ENCODE measurements around the gene SLC44A4.
"Not testable (repeated sequence)": the region's sequence is repeated elsewhere in the genome, so short reads cannot be mapped to it uniquely, and the experiment has no call there.

SLC44A4 gene

DNA sequence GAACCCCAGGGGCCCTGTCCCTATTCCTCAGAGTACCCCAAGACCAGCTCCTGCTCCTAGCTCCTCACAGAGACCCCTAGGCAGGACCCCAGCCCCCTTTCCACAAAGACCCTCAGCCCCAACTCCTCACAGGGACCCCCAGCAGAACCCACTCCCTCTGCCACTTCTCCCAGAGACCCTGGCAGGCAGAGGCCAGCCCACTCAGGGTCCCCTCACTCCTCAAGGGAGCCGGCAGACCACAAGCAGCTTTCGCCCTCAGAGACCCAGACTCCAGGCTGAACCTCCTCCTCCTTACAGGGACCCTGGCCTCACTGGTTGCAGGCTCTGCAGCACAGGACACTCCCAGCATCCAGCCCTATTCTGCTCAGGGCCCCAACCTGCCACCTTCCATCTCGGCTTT lies 575 bp downstream of the SLC44A4 start:
- no peak for DNase-seq

DNA sequence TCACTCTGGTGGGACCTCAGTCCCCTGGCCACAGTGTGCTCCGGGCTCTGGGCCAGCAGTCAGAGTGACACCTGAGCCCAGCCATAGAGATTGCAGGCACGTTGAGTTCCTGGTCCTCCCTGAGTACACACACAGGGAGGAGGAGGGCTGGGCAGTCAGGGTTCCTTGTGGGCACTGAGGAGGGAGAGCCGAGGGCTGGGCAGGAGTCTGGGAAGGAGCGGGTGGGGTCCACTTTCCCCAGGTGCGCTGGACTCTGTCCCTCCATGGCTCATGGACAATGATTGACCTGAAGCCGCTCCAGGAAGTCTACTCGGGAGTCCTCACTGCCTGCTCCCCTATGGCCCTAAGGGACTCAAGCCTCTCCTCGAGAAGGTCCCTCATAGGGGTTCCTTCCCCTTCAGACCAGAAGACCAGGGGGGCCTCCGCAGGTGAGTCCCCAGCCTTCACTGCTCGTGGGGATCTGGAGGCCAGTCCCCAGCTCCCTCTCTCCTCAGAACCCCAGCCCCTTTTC lies 1.1 kb downstream of the SLC44A4 start:
- no peak for DNase-seq

DNA sequence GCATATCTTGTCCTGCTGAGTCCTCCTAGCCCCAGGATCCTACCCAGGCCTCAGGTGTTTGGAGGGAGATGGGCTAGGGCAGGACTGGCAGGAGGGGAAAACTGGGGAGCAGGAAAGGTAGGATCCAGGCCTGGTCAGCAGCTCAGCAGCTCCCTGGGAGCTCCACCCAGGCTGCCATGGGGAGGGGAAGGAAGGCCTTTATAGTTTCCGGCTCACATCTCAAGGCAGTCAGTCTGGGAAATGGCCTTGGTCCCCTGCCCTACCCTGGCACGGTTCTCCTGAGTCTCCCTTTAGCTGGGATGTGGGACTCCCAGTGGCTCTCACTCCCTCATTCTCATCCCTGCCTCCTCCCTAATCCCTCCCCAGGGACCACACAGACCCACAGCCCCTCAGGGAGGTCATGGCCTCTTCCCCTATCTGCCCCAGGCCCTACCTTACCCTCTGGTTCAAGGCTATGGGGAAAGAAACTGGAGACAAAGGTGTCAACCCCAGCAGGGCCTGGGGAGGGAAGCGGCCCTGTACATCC lies 1.6 kb downstream of the SLC44A4 start:
- DNase-seq: no peak

DNA sequence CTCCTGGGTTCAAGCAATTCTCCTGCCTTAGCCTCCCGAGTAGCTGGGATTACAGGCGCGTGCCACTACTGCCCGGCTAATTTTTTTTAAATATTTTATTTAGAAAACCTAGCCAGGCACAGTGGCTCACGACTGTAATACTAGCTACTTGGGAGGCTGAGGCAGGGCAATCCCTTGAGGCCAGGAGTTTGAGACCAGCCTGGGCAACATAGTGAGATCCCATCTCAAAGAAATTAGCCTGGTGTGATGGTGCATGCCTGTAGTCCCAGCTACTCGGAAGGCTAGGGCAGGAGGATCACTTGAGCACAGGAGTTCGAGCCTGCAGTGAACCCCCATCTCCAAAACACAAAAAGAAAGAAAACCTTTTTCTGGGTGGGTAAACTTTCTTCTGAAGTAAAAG lies 2.4 kb downstream of the SLC44A4 start:
- no peak for DNase-seq

DNA sequence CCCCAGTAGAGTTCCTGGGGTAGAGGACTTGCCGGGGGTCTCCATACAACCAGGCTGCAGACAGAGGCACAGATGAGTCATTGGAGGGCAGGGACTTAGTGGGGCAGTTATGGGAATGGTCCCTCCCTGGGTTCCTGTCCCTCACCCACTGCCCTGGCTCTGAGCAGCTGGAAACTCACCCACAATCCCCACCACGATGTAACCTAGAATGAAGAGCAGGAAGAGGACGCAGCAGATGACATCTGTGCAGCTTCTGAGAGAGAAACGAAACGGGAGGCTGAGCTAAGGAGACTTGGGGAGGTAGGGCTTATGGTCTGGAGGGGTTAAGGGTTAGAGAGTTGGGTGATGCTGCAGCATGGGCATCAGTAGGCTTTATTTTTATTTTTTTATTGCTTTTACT lies 2.9 kb downstream of the SLC44A4 start:
- no peak for DNase-seq

- DNase-seq: no peak
Observed at GRCh38 chr6:31874836-31875572, 3.8 kb downstream of the SLC44A4 start.

- DNase-seq: no peak
Observed at GRCh38 chr6:31874084-31874670, 4.6 kb downstream of the SLC44A4 start.

DNA sequence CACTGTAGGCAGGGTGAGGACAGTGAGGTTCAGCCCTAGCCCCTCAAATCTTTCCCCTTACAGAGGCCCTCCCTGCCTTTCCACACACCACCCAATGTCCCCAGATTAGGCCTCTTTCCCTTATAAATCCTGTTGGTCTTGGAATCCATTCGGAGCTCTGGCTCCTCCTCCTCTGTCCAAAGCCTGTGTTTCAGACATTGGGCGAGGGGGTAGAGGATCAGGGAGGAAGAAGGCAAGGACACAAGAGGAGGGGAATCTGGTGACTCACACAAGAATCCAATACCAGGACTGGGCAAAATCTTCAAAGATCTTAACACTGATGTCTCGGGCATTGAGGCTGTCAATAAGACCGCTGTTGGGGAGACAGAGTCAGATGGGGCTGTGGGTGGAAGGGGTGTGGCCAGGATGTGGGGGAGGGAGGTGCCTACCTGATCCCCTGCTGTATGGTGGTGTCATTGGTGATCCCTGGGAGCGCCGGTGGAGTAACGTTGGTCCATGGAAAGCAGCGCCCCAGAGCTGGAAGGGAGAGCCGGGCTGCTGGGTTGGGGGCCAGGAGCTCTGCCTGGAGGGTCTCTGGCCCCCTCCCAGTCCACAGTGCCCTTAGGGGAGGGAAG lies 7.6 kb downstream of the SLC44A4 start:
- DNase-seq: no peak

- no peak for DNase-seq
Observed at GRCh38 chr6:31870385-31870921, 8.3 kb downstream of the SLC44A4 start.

GRCh38 chr6:31869343-31869742 lies 9.5 kb downstream of the SLC44A4 start:
- no peak for DNase-seq

- not testable (repeated sequence) for DNase-seq
Observed at GRCh38 chr6:31868658-31868971, 10.2 kb downstream of the SLC44A4 start.

DNA sequence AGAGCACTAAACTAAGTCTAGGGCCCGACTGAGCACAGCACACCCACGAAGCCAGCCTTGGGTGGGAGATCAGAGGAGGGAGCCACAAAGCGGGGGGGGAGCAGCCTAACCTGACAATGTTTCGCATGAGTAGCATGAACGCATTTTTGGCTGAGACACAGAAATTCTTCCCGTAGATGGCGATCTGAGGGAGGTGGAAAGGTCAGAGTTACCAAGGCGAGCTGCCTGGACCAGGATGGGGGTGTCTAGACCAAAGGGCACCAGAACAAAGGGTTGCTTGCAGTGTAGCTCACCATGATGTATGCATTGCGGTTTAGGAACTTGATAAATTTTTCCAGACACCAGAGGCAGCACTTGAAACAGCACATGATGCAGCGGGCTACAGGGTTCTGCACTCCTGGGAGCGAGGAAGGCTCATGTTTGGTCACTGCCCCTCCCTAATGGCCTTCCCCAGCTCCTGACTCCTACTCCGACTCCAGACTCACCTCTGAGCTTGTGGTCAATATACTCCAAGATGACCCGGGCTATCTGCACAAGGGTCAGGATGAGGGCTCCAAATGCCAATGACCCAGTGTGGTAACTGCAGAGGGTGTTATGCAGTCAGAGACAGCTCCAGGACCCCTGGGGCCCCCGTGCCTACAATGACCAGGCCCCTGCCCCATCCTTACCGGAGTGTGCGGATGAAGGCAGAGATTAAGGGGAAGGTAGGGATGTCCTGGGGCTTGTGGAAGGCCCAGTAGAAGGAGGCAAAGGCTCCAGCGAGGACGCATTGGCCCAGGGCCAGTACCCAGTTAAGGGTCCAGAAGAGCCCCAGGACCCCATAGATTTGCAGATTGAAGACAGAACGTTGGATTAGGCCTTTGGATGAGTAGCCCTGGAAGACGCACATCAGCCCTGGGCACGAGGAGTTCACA lies 13.3 kb downstream of the SLC44A4 start:
- no peak for DNase-seq

- DNase-seq: no peak
Observed at GRCh38 chr6:31864818-31865204, 14.0 kb downstream of the SLC44A4 start.

GRCh38 chr6:31864123-31864562 lies 14.7 kb downstream of the SLC44A4 start:
- DNase-seq: not testable (repeated sequence)

- peak; percentile 96 for DNase-seq
Observed at GRCh38 chr6:31862344-31863235, 16.2 kb downstream of the SLC44A4 start, which contains the start of gene NEU1. NEU1 (minus strand) TSS chr6:31862821; CDS start chr6:31862776, 45 bp downstream.

DNA sequence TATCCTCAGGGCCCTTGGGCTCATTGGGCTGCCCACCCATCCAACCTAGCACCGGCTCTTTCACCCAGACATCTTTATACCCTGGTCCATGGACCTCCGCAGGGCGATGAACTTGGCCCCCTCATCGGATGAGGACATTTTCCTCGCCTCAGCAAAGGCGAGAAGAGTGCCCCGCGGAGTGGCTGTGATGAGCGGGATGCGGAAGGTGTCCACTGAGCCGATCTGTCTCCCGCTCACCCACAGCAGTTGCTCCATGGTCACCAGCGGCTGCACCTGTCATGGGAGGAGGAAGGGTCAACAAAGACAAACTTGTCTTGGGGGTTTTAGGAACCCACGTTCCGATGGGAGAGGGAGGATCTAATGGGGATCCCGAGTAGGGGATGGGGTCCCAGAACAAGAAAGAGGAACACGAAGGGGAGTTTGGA lies 16.9 kb downstream of the SLC44A4 start:
- DNase-seq: no peak

DNA sequence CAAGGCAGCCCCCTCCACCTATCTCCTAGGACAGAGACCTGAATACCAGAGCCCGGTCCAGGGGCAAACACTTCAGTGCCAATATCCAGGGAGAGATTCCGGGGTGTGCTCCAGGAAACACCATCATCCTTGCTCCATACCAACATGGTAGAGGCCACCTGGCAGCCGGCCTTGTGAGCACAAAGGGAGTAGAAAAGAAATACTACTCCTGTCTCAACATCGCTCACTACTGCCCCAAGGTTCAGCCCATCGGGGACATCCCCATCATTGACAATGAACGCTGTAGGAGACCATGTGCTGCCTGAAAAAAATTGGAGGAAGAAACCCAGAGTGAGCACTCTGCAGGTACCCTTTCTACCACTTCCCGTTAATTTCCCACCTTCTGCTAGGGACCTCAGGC lies 17.6 kb downstream of the SLC44A4 start:
- DNase-seq: no peak

DNA sequence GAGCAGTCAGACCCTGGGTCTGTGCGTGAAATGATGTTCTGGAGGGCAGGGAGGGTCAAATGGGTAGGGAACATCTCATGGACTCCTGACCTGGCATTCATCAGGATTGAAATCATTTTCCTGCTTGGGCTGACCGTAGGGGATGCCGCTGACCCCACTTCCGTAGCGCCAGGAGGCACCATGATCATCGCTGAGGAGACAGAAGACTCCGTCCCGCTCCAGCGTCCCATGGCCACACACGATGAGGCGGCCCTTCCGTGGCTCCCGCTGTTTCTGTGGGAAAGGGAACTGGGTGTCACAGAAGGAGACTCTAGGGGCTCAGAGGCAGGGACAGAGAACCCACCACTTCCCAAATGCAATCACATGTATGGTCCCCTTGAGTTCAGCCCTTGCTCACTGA lies 18.4 kb downstream of the SLC44A4 start:
- DNase-seq: no peak

- no peak for DNase-seq
Observed at GRCh38 chr6:31859923-31860322, 18.9 kb downstream of the SLC44A4 start.

DNA sequence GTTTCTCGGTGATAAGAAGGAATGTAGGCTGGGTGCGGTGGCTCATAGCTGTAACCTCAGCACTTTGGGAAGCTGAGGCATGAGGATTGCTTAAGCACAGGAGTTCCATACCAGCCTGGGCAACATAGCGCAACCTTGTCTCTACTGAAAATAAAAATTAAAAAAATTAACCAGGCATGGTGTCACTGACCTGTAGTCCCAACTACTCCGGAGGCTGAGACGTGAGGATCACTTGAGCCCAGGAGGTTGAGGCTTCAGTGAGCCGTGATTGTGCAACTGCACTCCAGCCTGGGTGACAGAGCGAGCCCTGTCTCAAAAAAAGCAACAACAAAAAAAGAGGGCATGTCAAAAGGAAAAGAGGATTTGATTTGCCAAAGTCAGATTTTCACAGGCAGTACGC lies 20.1 kb downstream of the SLC44A4 start:
- no peak for DNase-seq

GRCh38 chr6:31857774-31858173 lies 21.0 kb downstream of the SLC44A4 start:
- DNase-seq: not testable (repeated sequence)

All from activated CD4-positive, CD25-positive, alpha-beta regulatory T cell treated with anti-CD3 and anti-CD28 coated beads, Interleukin-2, amount 50 U/mL, for 72 hours (primary cell).